CD14-positive monocyte (primary cell): ENCODE data around the gene CCNT2. TPM values are rescaled to one million over a fixed set of nuclear protein-coding genes. Genes with fewer than 3 reads are reported as not detected.
"Not testable (repeated sequence)": the region's sequence is repeated elsewhere in the genome, so short reads cannot be mapped to it uniquely, and the experiment has no call there.

Experiments
- DNase-seq, 3 donors: peaks; one replicate each; pipeline ENCODE4 v3.0.0-alpha.2; 2011 to 2022
- H2AFZ ChIP-seq: 2 replicates; pipeline ENCODE4 v1.6.0; 2012; ENCODE audit warnings: mild to moderate bottlenecking, low read depth, low read length, inconsistent platforms; ENCODE audit not compliant: insufficient read depth, poor library complexity, severe bottlenecking
- H3K27ac ChIP-seq, 2 donors: 1 replicate in 1 of 2; 2 replicates in 1 of 2; pipeline ENCODE4 v1.5.1; 2012 to 2013; ENCODE audit warnings: low read length in 2 of 2, control low read depth in 1 of 2, inconsistent platforms in 1 of 2, low read depth in 1 of 2, mild to moderate bottlenecking in 1 of 2
- H3K27me3 ChIP-seq, 2 donors: one replicate each; pipeline versions ENCODE4 v1.6.0 to v1.6.1; 2011 to 2013; ENCODE audit warnings: low read length in 2 of 2; ENCODE audit not compliant: control insufficient read depth in 2 of 2, insufficient read depth in 2 of 2
- H3K36me3 ChIP-seq, 2 donors: replicated peaks in 1 of 2; 1 replicate in 1 of 2; 2 replicates in 1 of 2; pipeline versions ENCODE4 v1.5.1 to v1.6.1; 2012 to 2013; ENCODE audit warnings: low read length in 2 of 2, control low read depth in 1 of 2, inconsistent platforms in 1 of 2, mild to moderate bottlenecking in 1 of 2; ENCODE audit not compliant: insufficient read depth in 2 of 2, control insufficient read depth in 1 of 2
- H3K4me1 ChIP-seq, 2 donors: 1 replicate in 1 of 2; 2 replicates in 1 of 2; pipeline versions ENCODE4 v1.5.1 to v1.6.1; 2012 to 2013; ENCODE audit warnings: low read length in 2 of 2, control low read depth in 1 of 2, inconsistent platforms in 1 of 2, mild to moderate bottlenecking in 1 of 2, moderate library complexity in 1 of 2; ENCODE audit not compliant: insufficient read depth in 2 of 2, control insufficient read depth in 1 of 2
- H3K4me2 ChIP-seq: replicated peaks from 2 replicates; pipeline ENCODE3; 2012; ENCODE audit warnings: low read length, moderate library complexity, mild to moderate bottlenecking; ENCODE audit not compliant: poor library complexity, severe bottlenecking; ENCODE audit errors: extremely low read depth
- H3K4me3 ChIP-seq, 3 experiments: fragments of 200-600 bp in 1 of 3; sonication (generic) in 1 of 3; replicated peaks in 1 of 3; 1 replicate in 2 of 3; 2 replicates in 1 of 3; pipeline ENCODE4 v1.5.1; 2011 to 2013; ENCODE audit warnings: low read length in 3 of 3, mild to moderate bottlenecking in 3 of 3, control low read depth in 2 of 3, low read depth in 2 of 3, inconsistent platforms in 1 of 3, moderate library complexity in 1 of 3
- H3K79me2 ChIP-seq: 2 replicates; pipeline ENCODE4 v1.6.0; 2012; ENCODE audit warnings: mild to moderate bottlenecking, control low read depth, inconsistent platforms, low read length, moderate library complexity; ENCODE audit not compliant: insufficient read depth
- H3K9ac ChIP-seq: 2 replicates; pipeline ENCODE4 v1.6.0; 2017; ENCODE audit warnings: low read length, mild to moderate bottlenecking; ENCODE audit not compliant: insufficient read depth, poor library complexity, severe bottlenecking
- H3K9me3 ChIP-seq, 2 donors: replicated peaks in 1 of 2; 1 replicate in 1 of 2; 2 replicates in 1 of 2; pipeline versions ENCODE4 v1.5.1 to v1.6.1; 2012 to 2013; ENCODE audit warnings: low read length in 2 of 2, control low read depth in 1 of 2; ENCODE audit not compliant: control insufficient read depth in 1 of 2, insufficient read depth in 1 of 2
- H4K20me1 ChIP-seq: 2 replicates; pipeline ENCODE4 v1.6.0; 2012; ENCODE audit warnings: mild to moderate bottlenecking, low read length, control low read depth, moderate library complexity; ENCODE audit not compliant: insufficient read depth
- H3K27ac Mint-ChIP-seq, 7 donors: one replicate each; pipeline ENCODE4 v1.8.0; 2020; ENCODE audit warnings: mild to moderate bottlenecking in 7 of 7, mixed read lengths in 7 of 7, moderate library complexity in 6 of 7, inconsistent platforms in 2 of 7
- H3K27me3 Mint-ChIP-seq, 3 donors: one replicate each; pipeline ENCODE4 v1.8.0; 2021 to 2022; ENCODE audit warnings: low read depth in 3 of 3, mild to moderate bottlenecking in 3 of 3, mixed read lengths in 3 of 3, moderate library complexity in 3 of 3, inconsistent platforms in 1 of 3
- H3K36me3 Mint-ChIP-seq, 2 donors: one replicate each; pipeline ENCODE4 v1.8.0; 2020; ENCODE audit warnings: mixed read lengths in 2 of 2, inconsistent platforms in 1 of 2, mild to moderate bottlenecking in 1 of 2
- H3K4me1 Mint-ChIP-seq: one replicate; pipeline ENCODE4 v1.8.0; 2020; ENCODE audit warnings: mild to moderate bottlenecking, mixed read lengths
- H3K4me3 Mint-ChIP-seq, 2 donors: one replicate each; pipeline ENCODE4 v1.8.0; 2020; ENCODE audit warnings: mild to moderate bottlenecking in 2 of 2, mixed read lengths in 2 of 2, moderate library complexity in 1 of 2
- H3K9me3 Mint-ChIP-seq, 7 donors: one replicate each; pipeline ENCODE4 v1.8.0; 2020 to 2022; ENCODE audit warnings: mixed read lengths in 7 of 7, mild to moderate bottlenecking in 6 of 7, moderate library complexity in 6 of 7, inconsistent platforms in 2 of 7
- CTCF ChIP-seq: fragments of 200-600 bp; IDR thresholded peaks from one replicate; pipeline ENCODE4 v1.8.0; 2022; ENCODE audit warnings: antibody characterized with exemption, mild to moderate bottlenecking
- WGBS: methylation state at CpG from one replicate; pipeline ENCODE4 v1.1.5; 2013; ENCODE audit warnings: missing lambda C conversion rate; ENCODE audit not compliant: insufficient coverage; 5-methylcytosine and 5-hydroxymethylcytosine counted together
- intact Hi-C, 2 donors: fragments of 100-400 bp; cut with micrococcal nuclease; formaldehyde crosslinking; loops; one replicate each; pipeline versions ENCODE4 v1.15.0 to v1.15.1; 2023
- polyA plus RNA-seq, 3 donors: library from polyadenylated mRNA; depleted of rRNA in 1 of 3; unstranded in 2 of 3; stranded (reverse) in 1 of 3; fragments of 300-500 nt in 2 of 3; fragments of >200 nt in 1 of 3; fragmentation: Illumina TruSeq in 2 of 3; gene quantifications; 1 replicate in 2 of 3; 2 replicates in 1 of 3; pipeline ENCODE4 v1.2.3, GENCODE V29; 2012 to 2021

Gene CCNT2
- polyA plus RNA-seq, 3 donors = 8.3 to 20.5 (median 12.2) TPM

GRCh38 chr2:134900151-134900550 lies 18.5 kb upstream of the CCNT2 start:
- no peaks in the 10 kb centered on the region for H4K20me1 ChIP-seq
- H3K9me3 ChIP-seq = no peaks in the 10 kb centered on the region
- H3K36me3 ChIP-seq = no peaks in the 10 kb centered on the region
- Mint-ChIP-seq H3K27me3 (peaks cover 0 to 2% (median 0%) of the 10 kb centered on the region in 3 donors), H3K4me1 (peaks cover 3% of the 10 kb centered on the region), H3K9me3 (no peaks in the 10 kb centered on the region), H3K27ac (no peak overlapping the region), H3K4me3 (no peak overlapping the region), H3K36me3 (no peaks in the 10 kb centered on the region)
- intact Hi-C loops = no loop called here
- H2AFZ ChIP-seq = no peak overlapping the region
- no peak overlapping the region for H3K4me3 ChIP-seq
- no peaks in the 10 kb centered on the region for H3K27me3 ChIP-seq
- H3K27ac ChIP-seq = no peak overlapping the region
- no peaks in the 10 kb centered on the region for H3K4me1 ChIP-seq
- TF ChIP-seq CTCF = no peak
- H3K79me2 ChIP-seq = no peaks in the 10 kb centered on the region
- no peak overlapping the region for H3K4me2 ChIP-seq
- whole genome bisulfite sequencing = no CpG with 5 or more reads among the region's 1 CpG
- no peak overlapping the region for H3K9ac ChIP-seq
- no peak for DNase-seq

GRCh38 chr2:134903701-134904100 lies 14.9 kb upstream of the CCNT2 start:
- intact Hi-C loops, H3K79me2 ChIP-seq, H3K36me3 Mint-ChIP-seq, DNase-seq, H3K4me1 Mint-ChIP-seq, H3K27me3 Mint-ChIP-seq, H2AFZ ChIP-seq, H3K9me3 ChIP-seq, H4K20me1 ChIP-seq, H3K9me3 Mint-ChIP-seq, H3K27ac ChIP-seq, H3K36me3 ChIP-seq, H3K4me2 ChIP-seq, H3K9ac ChIP-seq, H3K4me3 Mint-ChIP-seq, H3K4me1 ChIP-seq, H3K4me3 ChIP-seq, H3K27me3 ChIP-seq: not testable (repeated sequence)
- 95% methylated on average over 8 of the region's 13 CpGs for WGBS
- peak overlapping the region in 1 of 7 donors; percentile 0 for H3K27ac Mint-ChIP-seq
